Neural progenitor cell (in vitro differentiated cells): Measurements from ENCODE around the gene ADGRV1. TPM values are rescaled to one million over a fixed set of nuclear protein-coding genes. Genes with fewer than 3 reads are reported as not detected.

Experiments
- DNase-seq: peaks from one replicate; pipeline ENCODE4 v3.0.0-alpha.2; 2016; ENCODE audit warnings: low spot score
- H2AFZ ChIP-seq: fragments of 200-600 bp; sonication (generic); replicated peaks from 2 replicates; pipeline ENCODE4 v1.6.1; 2016; ENCODE audit warnings: antibody characterized with exemption
- H3F3A ChIP-seq: fragments of 200-600 bp; sonication (generic); 2 replicates; pipeline ENCODE4 v1.6.1; 2016; ENCODE audit warnings: antibody characterized with exemption, low read depth
- H3K27ac ChIP-seq: fragments of 200-600 bp; sonication (generic); 2 replicates; pipeline ENCODE4 v1.5.1; 2016; ENCODE audit warnings: mild to moderate bottlenecking
- H3K27me3 ChIP-seq: fragments of 200-600 bp; sonication (generic); 2 replicates; pipeline ENCODE4 v1.6.1; 2016; ENCODE audit warnings: mild to moderate bottlenecking, moderate library complexity
- H3K36me3 ChIP-seq: fragments of 200-600 bp; sonication (generic); 2 replicates; pipeline ENCODE4 v1.5.1; 2016
- H3K4me1 ChIP-seq: fragments of 200-600 bp; sonication (generic); 2 replicates; pipeline ENCODE4 v1.6.1; 2016; ENCODE audit warnings: mixed run types
- H3K4me2 ChIP-seq: fragments of 200-600 bp; sonication (generic); 2 replicates; pipeline ENCODE4 v1.6.1; 2016
- H3K4me3 ChIP-seq: fragments of 200-600 bp; sonication (generic); 2 replicates; pipeline ENCODE4 v1.5.1; 2016
- H3K79me2 ChIP-seq: fragments of 200-600 bp; sonication (generic); 2 replicates; pipeline ENCODE4 v1.6.1; 2016; ENCODE audit warnings: low read depth
- H3K9ac ChIP-seq: fragments of 200-600 bp; sonication (generic); 2 replicates; pipeline ENCODE4 v1.6.1; 2016
- H3K9me3 ChIP-seq: fragments of 200-600 bp; sonication (generic); 2 replicates; pipeline ENCODE4 v1.5.1; 2016; ENCODE audit warnings: low read depth
- H4K20me1 ChIP-seq: fragments of 200-600 bp; sonication (generic); 2 replicates; pipeline ENCODE4 v1.6.1; 2016; ENCODE audit warnings: low read depth
- H3K27ac Mint-ChIP-seq: 3 replicates; pipeline ENCODE4 v1.8.0; 2021; ENCODE audit warnings: mixed read lengths
- H3K27me3 Mint-ChIP-seq: 2 replicates; pipeline ENCODE4 v1.8.0; 2022; ENCODE audit warnings: low read depth, mild to moderate bottlenecking, inconsistent platforms, moderate library complexity, mixed read lengths; ENCODE audit not compliant: insufficient read depth
- H3K36me3 Mint-ChIP-seq: 3 replicates; pipeline ENCODE4 v1.8.0; 2021; ENCODE audit warnings: mixed read lengths
- H3K4me1 Mint-ChIP-seq: 3 replicates; pipeline ENCODE4 v1.8.0; 2021; ENCODE audit warnings: mixed read lengths
- H3K4me3 Mint-ChIP-seq: 3 replicates; pipeline ENCODE4 v1.8.0; 2021; ENCODE audit warnings: mild to moderate bottlenecking, moderate library complexity, mixed read lengths
- H3K9me3 Mint-ChIP-seq: 3 replicates; pipeline ENCODE4 v1.8.0; 2020; ENCODE audit warnings: mixed read lengths
- EZH2 ChIP-seq: fragments of 200-600 bp; sonication (generic); IDR thresholded peaks from 2 replicates; pipeline ENCODE4 v1.6.1; 2017; ENCODE audit warnings: antibody characterized with exemption, mild to moderate bottlenecking, moderate library complexity
- EZH2phosphoT487 ChIP-seq: fragments of 200-600 bp; sonication (generic); IDR thresholded peaks from 2 replicates; pipeline ENCODE4 v1.6.1; 2017; ENCODE audit warnings: antibody characterized with exemption
- total RNA-seq: library from RNA; depleted of rRNA; stranded (reverse); fragments of >200 nt; gene quantifications from 2 replicates; pipeline ENCODE4 v1.2.3, GENCODE V29; 2015; ENCODE audit warnings: low replicate concordance
- TF ChIP-seq, protein P1 (sequence below): fragments of 200-600 bp; sonication (generic); IDR thresholded peaks from 2 replicates; pipeline ENCODE4 v1.5.1; 2017; ENCODE audit warnings: antibody characterized with exemption, mild to moderate bottlenecking

The ADGRV1 gene
- total RNA-seq, 1 donor from 2014 or later, result 151 TPM

DNA sequence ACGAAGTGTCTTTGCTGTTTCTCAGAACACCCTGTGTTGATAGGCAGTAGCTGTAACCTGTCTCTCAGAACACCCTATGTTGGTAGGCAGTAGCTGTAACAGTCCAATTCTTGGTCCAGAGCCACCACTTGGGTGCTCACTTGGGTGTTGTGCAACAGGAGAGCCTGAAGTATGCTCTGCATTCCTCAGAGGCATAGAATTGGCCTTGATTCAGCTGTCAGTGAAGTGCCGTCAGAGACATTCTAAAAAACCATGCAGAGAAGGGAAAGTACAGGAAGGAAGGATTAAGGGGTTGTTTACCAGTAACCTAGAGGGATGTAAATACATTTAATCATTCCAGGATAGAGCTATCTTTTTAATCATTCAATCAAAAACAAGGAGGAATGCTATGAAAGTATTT, 593.4 kb downstream of the ADGRV1 start:
- no peak for DNase-seq
- Histone ChIP-seq H4K20me1 (no peaks in the 10 kb centered on the region), H3K4me2 (no peak overlapping the region), H3K27me3 (no peaks in the 10 kb centered on the region), H2AFZ (no peak overlapping the region), H3K9me3 (no peaks in the 10 kb centered on the region), H3K79me2 (no peaks in the 10 kb centered on the region), H3F3A (no peaks in the 10 kb centered on the region), H3K4me1 (no peaks in the 10 kb centered on the region), H3K9ac (no peak overlapping the region), H3K36me3 (no peaks in the 10 kb centered on the region), H3K4me3 (no peak overlapping the region), H3K27ac (no peak overlapping the region)
- TF ChIP-seq, protein P1, sequence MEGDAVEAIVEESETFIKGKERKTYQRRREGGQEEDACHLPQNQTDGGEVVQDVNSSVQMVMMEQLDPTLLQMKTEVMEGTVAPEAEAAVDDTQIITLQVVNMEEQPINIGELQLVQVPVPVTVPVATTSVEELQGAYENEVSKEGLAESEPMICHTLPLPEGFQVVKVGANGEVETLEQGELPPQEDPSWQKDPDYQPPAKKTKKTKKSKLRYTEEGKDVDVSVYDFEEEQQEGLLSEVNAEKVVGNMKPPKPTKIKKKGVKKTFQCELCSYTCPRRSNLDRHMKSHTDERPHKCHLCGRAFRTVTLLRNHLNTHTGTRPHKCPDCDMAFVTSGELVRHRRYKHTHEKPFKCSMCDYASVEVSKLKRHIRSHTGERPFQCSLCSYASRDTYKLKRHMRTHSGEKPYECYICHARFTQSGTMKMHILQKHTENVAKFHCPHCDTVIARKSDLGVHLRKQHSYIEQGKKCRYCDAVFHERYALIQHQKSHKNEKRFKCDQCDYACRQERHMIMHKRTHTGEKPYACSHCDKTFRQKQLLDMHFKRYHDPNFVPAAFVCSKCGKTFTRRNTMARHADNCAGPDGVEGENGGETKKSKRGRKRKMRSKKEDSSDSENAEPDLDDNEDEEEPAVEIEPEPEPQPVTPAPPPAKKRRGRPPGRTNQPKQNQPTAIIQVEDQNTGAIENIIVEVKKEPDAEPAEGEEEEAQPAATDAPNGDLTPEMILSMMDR, result no peak
- TF ChIP-seq EZH2phosphoT487 (no peak), EZH2 (no peak)
- no peak overlapping the region for H3K4me3 Mint-ChIP-seq
- H3K9me3 Mint-ChIP-seq, result peaks cover 13% of the 10 kb centered on the region
- peaks cover 2% of the 10 kb centered on the region for H3K27me3 Mint-ChIP-seq
- H3K36me3 Mint-ChIP-seq, result peaks cover 33% of the 10 kb centered on the region
- peaks cover 9% of the 10 kb centered on the region for H3K4me1 Mint-ChIP-seq
- no peak overlapping the region for H3K27ac Mint-ChIP-seq

DNA sequence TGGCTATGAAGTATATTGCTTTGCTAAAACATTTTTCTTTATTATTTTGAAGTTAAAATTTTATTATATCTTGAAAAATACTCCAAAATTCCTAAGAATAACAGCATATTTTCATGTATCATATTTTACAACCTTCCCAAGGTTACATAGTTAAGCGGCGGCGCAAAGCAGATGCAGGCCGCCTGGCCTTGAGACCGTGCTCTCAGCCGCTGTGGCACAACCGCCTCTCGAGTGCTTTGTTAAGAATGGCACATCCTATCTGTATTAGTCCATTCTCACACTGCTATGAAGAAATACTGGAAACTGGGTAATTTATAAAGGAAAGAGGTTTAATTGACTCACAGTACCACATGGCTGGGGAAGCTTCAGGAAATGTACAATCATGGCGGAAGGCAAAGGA, 595.7 kb downstream of the ADGRV1 start:
- TF ChIP-seq EZH2, result no peak
- TF ChIP-seq EZH2phosphoT487, result no peak
- TF ChIP-seq, protein P1, result no peak
- Mint-ChIP-seq H3K36me3 (peaks cover 22% of the 10 kb centered on the region), H3K4me1 (peaks cover 9% of the 10 kb centered on the region), H3K27me3 (peaks cover 2% of the 10 kb centered on the region), H3K9me3 (no peaks in the 10 kb centered on the region), H3K4me3 (no peak overlapping the region), H3K27ac (no peak overlapping the region)
- Histone ChIP-seq H3F3A (no peaks in the 10 kb centered on the region), H3K27ac (no peak overlapping the region), H2AFZ (no peak overlapping the region), H4K20me1 (no peaks in the 10 kb centered on the region), H3K27me3 (no peaks in the 10 kb centered on the region), H3K9ac (no peak overlapping the region), H3K36me3 (no peaks in the 10 kb centered on the region), H3K4me2 (no peak overlapping the region), H3K9me3 (no peaks in the 10 kb centered on the region), H3K4me3 (no peak overlapping the region), H3K4me1 (no peaks in the 10 kb centered on the region), H3K79me2 (no peaks in the 10 kb centered on the region)
- DNase-seq, result no peak

DNA sequence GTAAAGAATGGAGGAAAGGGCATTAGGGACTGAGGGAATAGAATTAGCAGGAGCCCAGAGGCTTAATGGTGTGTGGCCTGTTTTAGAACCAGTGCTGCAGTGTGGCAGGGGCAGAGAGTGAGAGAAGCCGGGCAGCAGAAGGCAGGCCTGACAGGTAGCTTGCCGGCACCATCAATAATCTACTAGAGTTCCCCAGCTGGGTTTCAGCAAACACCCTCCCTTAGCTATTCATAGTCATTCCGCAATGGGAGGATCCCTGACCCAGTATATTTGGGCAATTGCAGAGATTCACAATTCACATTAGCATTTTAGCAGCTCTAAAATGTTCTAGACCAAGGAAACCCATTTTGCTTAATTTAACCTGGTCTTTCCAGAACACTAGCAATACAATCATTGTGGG, 596.7 kb downstream of the ADGRV1 start:
- no peak overlapping the region for H3K27ac Mint-ChIP-seq
- Histone ChIP-seq H3K9ac (no peak overlapping the region), H4K20me1 (no peaks in the 10 kb centered on the region), H3K9me3 (no peaks in the 10 kb centered on the region), H3K36me3 (no peaks in the 10 kb centered on the region), H3K4me3 (no peak overlapping the region), H3K27me3 (no peaks in the 10 kb centered on the region), H3F3A (no peaks in the 10 kb centered on the region), H3K27ac (no peak overlapping the region), H2AFZ (no peak overlapping the region), H3K79me2 (no peaks in the 10 kb centered on the region), H3K4me1 (no peaks in the 10 kb centered on the region), H3K4me2 (no peak overlapping the region)
- H3K36me3 Mint-ChIP-seq, result peaks cover 22% of the 10 kb centered on the region
- H3K4me3 Mint-ChIP-seq, result no peak overlapping the region
- no peaks in the 10 kb centered on the region for H3K9me3 Mint-ChIP-seq
- TF ChIP-seq EZH2phosphoT487 (no peak), EZH2 (no peak)
- TF ChIP-seq, protein P1, result no peak
- no peaks in the 10 kb centered on the region for H3K27me3 Mint-ChIP-seq
- peaks cover 7% of the 10 kb centered on the region for H3K4me1 Mint-ChIP-seq
- DNase-seq, result no peak
